Measurements from ENCODE around the gene ARHGEF1.

DNA sequence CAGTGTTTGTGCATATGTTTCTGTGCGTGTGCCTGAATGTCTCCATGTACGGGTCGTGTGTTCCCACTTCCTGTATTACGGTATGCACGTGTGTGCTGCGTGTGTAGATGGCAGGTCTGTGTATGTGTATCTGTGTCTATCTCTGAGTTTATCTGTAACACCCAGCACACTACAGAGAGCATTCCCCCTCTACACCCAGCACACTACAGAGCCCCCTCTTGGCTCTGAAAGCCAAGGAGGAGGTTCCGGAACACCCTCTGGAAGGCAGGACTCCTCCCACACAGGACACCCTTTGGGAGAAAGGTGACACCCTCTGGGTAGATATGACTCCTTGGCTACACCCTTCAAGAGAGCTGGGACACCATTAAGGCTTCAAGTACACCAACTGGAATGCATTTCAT lies 47.3 kb downstream of the ARHGEF1 start:
- no peak for TF ChIP-seq CTCF (IDR thresholded peaks at IDR 0.05)
- TF ChIP-seq POLR2A (IDR thresholded peaks at IDR 0.05; ENCODE audit: low read depth): no peak
- TF ChIP-seq POLR2AphosphoS5 (IDR thresholded peaks at IDR 0.05): no peak
